NCI-H1436 (cell line): ENCODE data around the gene ATP6V1A.
"Not testable (repeated sequence)": the region's sequence is repeated elsewhere in the genome, so short reads cannot be mapped to it uniquely, and the experiment has no call there.

Source experiments
- DNase-seq: peaks from one replicate; lab custom pipeline; 2025; lab: John Stamatoyannopoulos, UW

Gene ATP6V1A

DNA sequence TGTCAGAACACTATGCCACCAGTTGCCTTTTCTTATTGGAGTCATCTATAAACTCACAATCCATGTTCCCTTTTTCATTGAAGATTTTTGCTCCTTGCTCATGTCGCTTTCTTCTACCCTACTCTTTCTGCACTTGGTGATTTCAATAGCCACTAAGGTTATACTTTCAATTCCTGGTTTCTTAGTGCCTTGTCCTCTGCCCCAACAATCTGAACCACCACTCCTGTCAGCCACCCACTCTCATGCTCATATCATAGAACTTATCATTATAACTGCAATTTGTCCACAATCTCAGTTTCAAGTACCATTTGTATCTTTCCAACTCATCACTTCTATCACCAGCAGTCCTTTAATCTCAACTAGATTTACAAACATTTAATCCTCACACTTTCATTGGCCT lies 81.8 kb downstream of the ATP6V1A start:
- DNase-seq: no peak

DNA sequence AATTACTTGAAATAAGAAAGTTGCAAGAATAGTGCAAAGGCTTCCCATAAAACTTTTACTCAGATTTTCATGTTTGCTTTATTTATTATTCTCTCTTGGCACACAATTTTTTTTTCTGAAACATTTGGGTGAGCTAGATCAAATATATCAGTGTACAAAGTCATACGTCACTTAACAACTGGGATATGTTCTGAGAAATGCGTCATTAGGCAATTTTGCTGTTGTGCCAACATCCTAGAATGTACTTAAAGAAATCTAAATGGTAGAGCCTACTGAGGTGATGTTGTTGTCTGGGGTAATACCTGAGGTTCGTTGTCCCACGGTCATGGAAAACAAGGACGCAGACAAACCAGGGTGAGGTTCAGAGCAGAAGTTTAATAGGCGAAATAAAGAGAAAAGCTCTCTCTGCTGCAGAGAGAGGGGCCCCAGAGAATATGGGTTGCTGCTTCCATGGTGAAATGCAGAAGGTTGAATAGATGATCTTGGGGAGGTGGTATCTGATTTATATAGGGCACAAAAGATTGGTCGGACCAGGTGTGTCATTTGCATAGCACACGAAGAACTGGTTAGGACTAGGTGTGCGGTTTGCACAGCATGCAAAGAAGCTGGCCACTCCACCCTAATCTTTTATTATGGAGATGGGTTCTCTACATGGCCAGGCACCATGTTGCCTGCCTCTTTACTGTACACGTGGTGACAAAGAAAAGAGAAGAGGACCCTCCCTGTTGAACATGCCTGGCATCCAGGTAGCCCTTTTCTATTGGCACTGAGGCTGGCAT lies 82.9 kb downstream of the ATP6V1A start:
- no peak for DNase-seq

DNA sequence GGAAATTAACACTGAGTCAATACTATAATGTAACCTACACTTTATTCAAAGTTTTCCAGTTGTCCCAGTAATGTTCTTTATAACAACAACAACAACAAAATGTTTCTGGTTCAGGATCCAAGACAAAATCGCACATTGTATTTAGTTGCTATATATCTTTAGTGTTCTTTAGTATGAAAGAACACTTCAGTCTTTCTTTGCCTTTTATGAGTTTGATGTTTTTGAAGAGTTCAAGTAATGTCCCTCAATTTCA lies 84.2 kb downstream of the ATP6V1A start:
- no peak for DNase-seq

DNA sequence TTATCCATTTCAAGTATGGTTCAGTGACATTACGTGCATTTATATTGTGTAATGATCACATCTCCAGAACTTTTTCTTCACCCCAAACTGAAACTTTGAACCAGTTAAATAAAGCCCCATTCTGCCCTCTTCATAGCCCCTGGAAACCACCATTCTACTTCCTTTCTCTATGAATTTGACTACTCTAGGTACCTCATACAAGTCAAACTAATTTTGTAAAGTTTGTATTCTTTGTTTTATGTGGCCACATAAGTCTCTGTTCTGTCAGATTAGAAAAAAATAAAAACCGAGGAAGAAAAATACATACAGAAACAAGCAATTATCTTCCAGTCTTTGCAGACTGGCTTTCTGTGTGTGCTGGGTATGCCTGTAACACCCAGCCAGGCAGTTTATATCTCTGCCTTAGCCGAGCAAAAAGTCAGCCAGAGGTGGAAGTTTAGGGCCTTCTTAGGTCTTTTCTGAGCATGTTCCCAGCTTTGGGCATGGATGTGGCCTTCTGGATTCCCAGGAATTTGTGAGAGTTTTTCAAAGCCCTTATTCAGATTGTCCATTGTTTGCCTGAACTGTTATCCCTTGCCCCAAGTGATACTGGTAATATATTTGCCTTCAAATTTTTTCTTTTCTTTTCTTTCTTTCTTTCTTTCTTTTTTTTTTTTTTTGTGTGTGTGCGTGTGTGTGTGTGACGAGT lies 85.8 kb downstream of the ATP6V1A start:
- DNase-seq: no peak

DNA sequence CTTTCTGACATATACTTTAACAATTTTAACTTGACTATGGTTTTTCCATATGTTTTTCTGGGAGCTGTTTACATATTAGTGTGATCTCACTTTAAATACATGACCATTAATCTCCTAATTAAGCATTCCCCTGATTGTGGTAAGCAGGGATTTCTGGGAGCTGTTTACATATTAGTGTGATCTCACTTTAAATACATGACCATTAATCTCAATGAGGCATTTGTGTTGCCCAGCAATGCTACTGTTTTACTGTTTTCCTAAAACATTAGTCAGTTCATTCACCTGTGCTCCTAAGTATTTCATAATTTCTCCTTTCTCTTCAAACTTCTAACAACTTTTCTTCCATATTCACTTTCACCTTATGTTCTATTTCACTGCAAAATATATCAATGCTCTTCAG lies 88.1 kb downstream of the ATP6V1A start:
- DNase-seq: no peak

DNA sequence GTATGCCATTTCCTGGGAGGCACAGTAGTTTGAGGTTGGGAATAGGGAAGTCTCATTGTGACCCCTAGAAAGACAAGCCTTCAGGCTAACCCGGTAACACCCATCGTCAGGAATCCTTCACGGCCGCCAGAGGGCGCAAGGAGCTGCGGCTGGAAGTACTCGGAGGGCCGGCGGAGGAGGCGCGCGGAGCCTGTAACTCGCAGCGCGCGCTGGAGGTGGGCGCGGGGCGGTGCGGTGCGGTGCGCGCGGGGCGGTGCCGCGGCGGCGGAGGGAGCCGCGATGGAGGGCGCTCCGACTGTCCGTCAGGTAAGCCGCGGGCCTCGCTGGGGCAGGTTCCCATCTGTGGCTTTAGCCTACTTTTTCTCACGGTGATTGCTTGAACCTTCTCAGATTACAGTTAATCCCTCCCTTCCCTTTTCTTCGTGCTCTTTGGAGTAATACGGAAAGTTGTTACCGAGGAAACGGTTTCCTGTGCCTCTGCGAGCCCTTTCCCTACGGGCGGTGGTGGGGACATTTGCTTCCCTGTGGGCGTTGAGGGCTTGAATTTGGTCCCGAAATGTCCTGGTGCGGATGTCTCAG lies 91.9 kb downstream of the ATP6V1A start, which contains the start of gene GRAMD1C:
Gene GRAMD1C (plus strand): TSS at position 158 of the 579 bp plus-strand sequence. CDS start 122 bp downstream, at position 280.
- peak; percentile 91 for DNase-seq

DNA sequence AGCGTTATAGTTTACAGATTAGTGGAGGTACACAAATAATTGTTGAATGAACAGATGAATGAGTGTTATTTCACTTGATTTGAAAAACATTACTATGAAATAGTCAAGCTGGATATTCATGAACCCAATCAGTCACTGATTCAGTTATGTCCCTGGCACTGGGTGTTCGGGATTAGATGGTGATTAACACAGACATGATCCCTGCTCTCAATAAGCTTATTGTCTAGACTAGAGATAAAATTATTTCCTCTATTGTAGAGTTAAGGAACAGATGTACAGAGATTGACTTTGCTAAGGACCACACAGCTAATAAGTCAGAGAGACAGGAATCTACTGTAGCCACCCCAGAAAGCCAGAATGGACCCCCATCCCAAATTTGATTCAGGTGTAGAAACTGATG lies 92.7 kb downstream of the ATP6V1A start:
- DNase-seq: no peak

DNA sequence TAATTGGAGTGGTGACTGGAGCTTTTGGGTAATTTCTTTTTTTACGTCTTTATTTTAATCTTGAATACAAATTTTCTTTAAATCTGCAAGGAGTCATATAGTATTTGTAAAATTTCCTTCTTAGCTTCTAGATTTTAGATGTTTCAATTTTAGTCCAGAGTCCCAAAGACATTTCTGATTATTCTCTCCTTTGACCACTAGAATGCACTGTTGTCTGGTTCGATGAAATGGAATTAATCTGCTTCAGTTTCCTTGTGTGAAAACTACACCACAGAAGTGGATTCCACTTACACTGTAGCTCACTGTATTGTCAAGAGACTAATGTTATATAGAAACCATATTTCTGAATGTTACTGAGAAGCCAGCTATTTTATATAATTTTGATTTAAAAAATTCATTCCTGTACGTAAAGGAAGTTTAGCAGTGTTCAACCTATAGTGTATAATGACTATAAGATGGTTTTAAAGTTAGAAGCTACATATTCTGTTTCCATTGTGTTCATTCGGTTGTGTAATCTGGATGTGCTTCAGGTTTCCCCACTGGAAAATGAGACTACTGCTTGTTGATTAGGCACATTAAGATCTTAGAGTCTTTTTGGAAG lies 97.9 kb downstream of the ATP6V1A start:
- peak; percentile 63 for DNase-seq

DNA sequence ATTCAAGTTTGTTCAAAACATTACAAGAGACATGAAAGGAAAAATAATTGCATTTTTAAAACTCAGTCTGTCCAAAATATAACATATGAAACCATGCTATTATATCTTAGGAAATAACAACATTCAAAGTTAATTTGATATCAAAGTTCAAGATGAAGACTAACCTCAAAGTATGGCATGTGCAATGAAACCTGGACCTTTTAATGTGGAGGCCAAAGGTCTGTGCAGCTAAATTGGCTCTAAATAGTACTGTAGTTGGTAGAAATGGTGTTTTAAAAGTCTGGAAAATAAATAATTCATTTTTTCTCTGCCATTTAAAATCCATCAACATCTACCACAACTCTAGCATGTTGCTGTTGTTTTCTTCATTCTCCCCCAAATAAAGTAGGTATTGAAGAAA lies 100.4 kb downstream of the ATP6V1A start:
- no peak for DNase-seq

DNA sequence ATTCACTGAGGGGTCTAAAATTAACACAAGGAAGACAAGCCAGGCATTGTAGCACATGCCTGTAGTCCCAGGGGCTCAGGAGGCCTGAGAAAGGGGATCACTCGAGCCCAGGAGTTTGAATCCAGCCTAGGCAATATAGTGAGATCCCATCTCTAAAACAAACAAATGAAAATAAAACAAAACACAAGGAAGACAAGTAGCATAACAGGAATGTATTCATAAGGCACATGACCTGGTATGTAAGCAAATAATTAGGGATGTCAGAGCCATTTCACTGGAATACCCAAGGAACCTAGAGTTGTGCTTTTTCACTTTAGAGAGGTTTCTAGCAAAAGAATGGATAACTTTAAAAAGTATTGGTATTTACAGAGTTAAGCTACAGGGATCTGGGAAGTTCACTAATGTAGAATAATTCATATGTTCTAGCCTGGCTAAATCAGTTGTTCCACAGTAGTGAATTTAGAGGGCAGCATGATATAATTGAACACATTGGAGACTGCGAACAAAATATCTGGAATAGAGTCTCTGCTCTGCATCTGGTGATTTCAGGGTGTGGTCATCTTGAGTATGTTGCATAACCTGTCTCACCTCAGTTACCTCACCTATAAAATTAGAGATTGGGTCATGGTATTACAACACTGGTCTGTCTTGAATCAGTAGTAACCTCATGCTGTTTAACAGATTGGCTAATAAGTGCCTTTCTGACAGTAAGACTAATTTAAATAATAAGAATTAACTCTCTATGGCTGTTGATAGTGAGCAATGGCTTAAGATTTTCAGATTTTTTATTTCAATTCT lies 101.0 kb downstream of the ATP6V1A start:
- no peak for DNase-seq

DNA sequence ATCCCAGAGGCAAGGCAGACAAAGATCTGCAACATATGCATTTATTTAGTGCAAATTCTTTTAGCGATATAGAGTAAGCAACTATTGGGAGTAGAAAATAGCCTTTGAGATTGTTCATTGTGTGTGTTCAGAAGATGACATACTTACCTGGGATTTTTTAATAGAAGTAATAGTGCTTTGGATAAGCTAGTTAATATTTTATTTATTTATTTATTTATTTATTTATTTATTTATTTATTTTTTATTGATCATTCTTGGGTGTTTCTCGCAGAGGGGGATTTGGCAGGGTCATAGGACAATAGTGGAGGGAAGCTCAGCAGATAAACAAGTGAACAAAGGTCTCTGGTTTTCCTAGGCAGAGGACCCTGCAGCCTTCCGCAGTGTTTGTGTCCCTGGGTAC lies 102.2 kb downstream of the ATP6V1A start:
- DNase-seq: not testable (repeated sequence)

DNA sequence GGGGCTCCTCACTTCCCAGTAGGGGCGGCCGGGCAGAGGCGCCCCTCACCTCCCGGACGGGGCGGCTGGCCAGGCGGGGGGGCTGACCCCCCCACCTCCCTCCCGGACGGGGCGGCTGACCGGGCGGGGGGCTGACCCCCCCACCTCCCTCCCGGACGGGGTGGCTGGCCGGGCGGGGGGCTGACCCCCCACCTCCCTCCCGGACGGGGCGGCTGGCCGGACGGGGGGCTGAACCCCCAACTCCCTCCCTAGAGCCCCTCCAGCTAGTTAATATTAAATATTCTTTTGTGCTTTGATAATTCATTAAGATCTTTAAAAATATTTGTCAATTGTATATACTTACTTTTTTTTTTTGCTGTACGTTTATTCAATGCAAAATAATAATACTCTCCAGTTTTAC lies 103.0 kb downstream of the ATP6V1A start:
- DNase-seq: not testable (repeated sequence)

DNA sequence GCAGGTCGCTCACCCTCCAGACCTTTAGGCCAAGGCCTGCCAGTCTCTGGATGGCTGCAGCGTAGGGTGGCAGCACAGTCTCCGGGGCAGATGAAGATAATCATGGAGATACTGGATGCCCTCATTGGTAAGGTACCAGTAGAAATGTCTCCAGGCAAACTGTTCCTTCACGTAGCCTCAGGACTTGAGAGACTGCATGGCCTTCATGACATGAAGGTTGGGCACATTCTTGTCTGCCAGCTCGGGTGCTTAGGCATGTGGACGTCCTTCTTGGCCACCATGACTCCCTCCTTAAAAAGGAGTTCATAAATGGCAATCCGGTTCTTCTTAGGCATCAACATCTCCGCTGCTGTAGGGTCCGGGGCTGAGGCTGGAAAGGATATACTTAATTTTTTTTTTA lies 103.6 kb downstream of the ATP6V1A start:
- DNase-seq: not testable (repeated sequence)

DNA sequence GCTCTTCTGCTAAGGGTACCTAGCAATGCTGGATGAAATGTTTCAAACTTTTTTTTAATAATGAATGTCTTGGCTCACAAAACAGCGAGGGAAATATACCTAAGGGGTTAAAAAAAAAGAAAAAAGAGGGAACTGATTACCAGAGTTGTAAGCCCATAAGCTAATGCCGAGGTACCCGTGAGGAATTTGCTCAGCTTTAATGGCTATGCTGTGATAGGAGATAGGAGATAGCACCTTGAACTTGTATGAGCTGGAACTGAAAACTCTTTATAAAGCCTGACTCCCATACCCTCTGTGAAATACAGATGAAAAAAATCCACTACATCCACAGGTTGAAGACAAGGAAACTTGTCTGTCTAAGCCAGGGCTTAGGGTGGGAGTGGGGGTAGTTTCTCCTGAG lies 105.7 kb downstream of the ATP6V1A start:
- no peak for DNase-seq
